ENCODE results near the gene USP48.
A peak's percentile ranks its signal among the peaks of the same experiment; 100 is the strongest.
"Not testable (repeated sequence)": the region's sequence is repeated elsewhere in the genome, so short reads cannot be mapped to it uniquely, and the experiment has no call there.

Gene USP48

DNA sequence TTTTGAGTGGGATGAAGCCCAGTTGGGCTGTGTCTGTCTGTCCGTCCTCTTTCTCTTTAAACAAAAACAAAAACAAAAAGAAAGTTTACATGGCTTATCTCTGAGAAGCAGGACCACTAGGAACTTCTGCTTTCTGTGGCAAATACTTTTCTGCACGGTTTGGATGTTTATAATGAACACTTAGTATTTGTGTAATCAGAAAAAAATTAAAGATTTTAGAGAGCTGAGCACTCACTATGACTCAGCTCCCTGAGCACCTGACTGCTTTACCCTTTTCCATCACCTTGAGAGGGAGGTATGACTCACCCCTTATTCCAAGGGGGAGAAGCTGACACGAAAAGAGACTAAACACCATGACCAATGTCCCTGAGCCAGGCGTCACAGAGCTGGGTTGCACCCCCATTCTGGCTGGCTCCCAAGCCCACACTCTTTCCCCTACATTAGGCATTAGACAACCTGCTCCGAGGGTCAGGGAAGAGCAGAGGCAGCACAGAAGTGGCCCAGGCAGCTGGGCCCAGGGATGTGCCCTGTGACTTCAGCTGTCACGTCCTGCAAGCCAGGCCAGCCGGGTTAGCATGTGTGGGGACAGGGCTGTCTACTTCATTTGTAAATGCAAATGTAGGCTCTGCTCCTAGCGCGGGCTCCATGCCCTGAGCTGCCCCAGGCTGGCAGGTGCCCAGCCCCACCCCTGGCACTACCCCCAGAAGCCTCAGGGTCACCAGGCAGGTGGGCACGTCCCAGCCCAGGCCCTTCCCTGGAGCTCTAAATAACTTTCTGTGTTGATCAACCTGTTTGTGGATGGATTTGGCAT lies 144.2 kb downstream of the USP48 start:
- DNase-seq (ENCODE audit: low read depth, low spot score): peak; percentile 79

GRCh38 chr1:21637514-21637913 lies 145.4 kb downstream of the USP48 start:
- DNase-seq (ENCODE audit: low read depth, low spot score): no peak

GRCh38 chr1:21636029-21636428 lies 146.9 kb downstream of the USP48 start:
- no peak for DNase-seq (ENCODE audit: low read depth, low spot score)

- DNase-seq (ENCODE audit: low read depth, low spot score): no peak
These were observed 148.0 kb downstream of the USP48 start for GRCh38 chr1:21634806-21635535.

DNA sequence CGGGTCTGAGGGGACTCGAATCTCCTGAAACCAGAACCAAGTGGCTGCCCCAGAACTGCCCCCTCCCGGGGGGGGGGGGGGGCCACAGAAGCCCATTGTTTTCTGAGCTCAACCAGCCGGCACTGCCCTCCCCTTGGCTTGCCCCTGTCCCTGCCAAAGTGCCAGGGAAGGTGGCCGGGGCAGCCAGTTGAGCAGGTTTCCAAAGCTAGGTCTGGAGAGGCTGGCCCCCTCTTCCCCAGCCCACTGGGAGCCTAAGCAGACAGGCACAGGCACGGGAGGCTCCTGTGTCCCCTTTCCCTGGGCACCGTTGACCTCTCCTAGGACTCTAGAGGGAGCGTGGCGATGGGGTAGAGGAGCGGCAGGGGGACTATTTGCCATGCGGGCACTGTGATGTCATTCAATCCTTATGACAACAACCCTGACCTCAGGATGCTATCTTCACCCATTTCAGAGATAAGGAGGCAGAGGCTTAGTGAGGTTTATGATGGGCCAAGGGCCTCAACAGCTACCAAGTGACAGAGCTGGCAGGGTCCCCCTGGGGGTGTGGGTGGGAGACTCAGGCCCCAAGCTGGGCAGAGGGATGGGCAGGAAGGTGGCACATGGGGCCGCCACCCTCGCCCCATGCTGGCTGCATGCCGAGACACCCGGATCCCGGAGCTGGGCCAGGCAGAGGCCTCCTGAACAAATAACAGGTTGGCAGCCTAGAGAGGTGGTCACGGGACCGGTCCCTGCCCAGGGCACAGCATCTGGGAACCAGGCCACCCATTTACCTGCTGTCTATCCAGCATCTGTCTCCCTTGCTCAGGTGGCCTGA lies 148.8 kb downstream of the USP48 start:
- no peak for DNase-seq (ENCODE audit: low read depth, low spot score)

DNA sequence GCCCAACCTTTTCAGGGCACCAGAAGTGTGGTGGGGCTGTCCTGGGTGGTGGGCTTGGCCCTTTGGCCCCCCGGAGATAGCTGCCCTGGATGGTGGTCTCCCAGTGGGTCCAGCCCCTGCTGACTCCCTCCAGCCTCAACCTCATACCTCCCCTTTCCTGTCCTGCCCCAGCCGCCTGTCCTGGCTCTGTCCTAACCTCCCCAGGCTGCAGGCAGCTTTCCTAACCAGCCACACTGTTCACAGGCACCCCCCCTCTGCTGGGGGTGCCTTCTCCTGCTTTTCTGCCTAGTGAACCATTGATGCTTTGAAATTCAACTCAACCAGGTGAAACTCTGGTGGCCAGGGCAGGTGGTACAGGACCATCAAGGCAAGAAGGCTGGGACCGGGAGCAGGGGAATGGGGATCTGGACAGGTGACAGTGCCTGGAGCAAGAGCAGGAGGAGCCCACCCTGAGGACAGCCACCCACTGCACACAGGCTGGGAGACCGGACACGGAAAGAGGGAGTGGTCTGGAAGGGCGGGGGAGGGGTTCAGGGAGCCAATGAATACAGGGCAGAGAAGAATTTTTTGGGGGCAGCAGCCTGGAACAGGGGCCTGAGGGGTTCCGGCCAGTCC lies 149.7 kb downstream of the USP48 start:
- DNase-seq (ENCODE audit: low read depth, low spot score): no peak

- DNase-seq (ENCODE audit: low read depth, low spot score): no peak
These were observed 150.7 kb downstream of the USP48 start for GRCh38 chr1:21631944-21632887.

GRCh38 chr1:21631590-21631943 lies 151.4 kb downstream of the USP48 start:
- not testable (repeated sequence) for DNase-seq (ENCODE audit: low read depth, low spot score)

GRCh38 chr1:21630571-21631343 lies 152.2 kb downstream of the USP48 start:
- peak; percentile 15 for DNase-seq (ENCODE audit: low read depth, low spot score)

DNA sequence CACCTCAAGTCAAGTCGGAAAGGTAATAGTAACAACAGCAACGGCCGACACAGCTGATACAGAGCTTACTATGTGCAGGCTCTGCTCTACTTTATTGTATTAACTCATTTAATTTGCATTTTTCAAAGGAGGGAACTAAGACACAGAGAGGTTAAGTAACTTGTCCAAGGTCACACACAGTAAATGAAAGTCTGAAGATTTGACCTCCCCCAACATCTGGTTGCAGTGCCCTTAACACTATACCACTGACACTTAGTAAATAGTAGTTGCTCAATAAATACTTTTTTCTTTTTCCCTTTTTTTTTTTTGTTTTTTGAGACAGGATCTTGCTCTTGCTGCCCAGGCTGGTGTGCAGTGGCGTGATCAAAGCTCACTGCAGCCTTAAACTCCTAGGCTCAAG lies 153.0 kb downstream of the USP48 start:
- no peak for DNase-seq (ENCODE audit: low read depth, low spot score)

GRCh38 chr1:21628798-21629393 lies 154.1 kb downstream of the USP48 start:
- DNase-seq (ENCODE audit: low read depth, low spot score): no peak

All from astrocyte of the hippocampus (primary cell).